ENCODE measurements around the gene UBQLN4.

The UBQLN4 gene

GRCh38 chr1:156053768-156054499, at the start of gene UBQLN4:
TSS of gene UBQLN4 (minus strand) at chr1:156053798. CDS start at chr1:156053701, 97 bp downstream.
- peaks cover 19 to 31% of the 10 kb centered on the region in 2 donors for H3K4me1 Mint-ChIP-seq
- ATAC-seq (replicated peaks) (peak; percentile 64 to 71), DNase-seq (peak; percentile 83)
- H3K9me3 Mint-ChIP-seq = no peaks in the 10 kb centered on the region
- no peaks in the 10 kb centered on the region for H3K27me3 Mint-ChIP-seq
- H3K27ac Mint-ChIP-seq = peak within 1 kb of the TSS; percentile 95
- peak within 1 kb of the TSS; percentile 96 to 99 for H3K4me3 Mint-ChIP-seq
- H3K36me3 Mint-ChIP-seq = peaks cover 23 to 25% of the 10 kb centered on the region in 2 donors

- H3K36me3 Mint-ChIP-seq = no peaks in the 10 kb centered on the region
- H3K27me3 Mint-ChIP-seq = peaks cover 0 to 6% of the 10 kb centered on the region in 2 donors
- H3K4me3 Mint-ChIP-seq = peak overlapping the region in 1 of 2 donors; percentile 11
- peak overlapping the region; percentile 98 for H3K27ac Mint-ChIP-seq
- H3K4me1 Mint-ChIP-seq = peaks cover 73 to 88% of the 10 kb centered on the region in 2 donors
- ATAC-seq (replicated peaks) = no peak
- no peaks in the 10 kb centered on the region for H3K9me3 Mint-ChIP-seq
- no peak for DNase-seq
Measured at GRCh38 chr1:156102633-156103511, 49.3 kb upstream of the UBQLN4 start.

DNA sequence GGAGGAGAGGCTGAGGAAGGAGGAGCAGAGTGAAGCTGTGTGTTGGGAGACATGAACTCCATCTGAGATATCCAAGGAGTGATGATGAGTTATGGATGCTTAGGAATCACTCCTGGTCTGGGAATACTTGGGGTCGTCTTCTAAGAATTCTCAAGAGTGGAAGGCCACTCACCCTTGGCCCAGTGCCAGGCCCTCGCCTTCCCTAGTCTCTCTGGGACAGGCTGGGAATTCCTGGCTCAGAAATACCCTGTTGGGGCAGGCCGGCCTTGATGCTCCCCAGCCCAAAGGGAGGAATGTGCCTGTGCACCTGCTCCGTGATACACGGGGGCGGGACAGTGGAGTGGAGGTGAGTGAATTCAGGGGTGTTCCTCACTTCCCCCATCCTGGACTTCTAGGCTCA, 48.3 kb upstream of the UBQLN4 start:
- peaks cover 0 to 6% of the 10 kb centered on the region in 2 donors for H3K27me3 Mint-ChIP-seq
- H3K36me3 Mint-ChIP-seq = no peaks in the 10 kb centered on the region
- H3K4me3 Mint-ChIP-seq = no peak overlapping the region
- peaks cover 76 to 88% of the 10 kb centered on the region in 2 donors for H3K4me1 Mint-ChIP-seq
- no peaks in the 10 kb centered on the region for H3K9me3 Mint-ChIP-seq
- DNase-seq (no peak), ATAC-seq (replicated peaks) (no peak)
- peak overlapping the region; percentile 95 for H3K27ac Mint-ChIP-seq

- no peak overlapping the region for H3K4me3 Mint-ChIP-seq
- DNase-seq (no peak), ATAC-seq (replicated peaks) (no peak)
- H3K27me3 Mint-ChIP-seq = peaks cover 0 to 6% of the 10 kb centered on the region in 2 donors
- H3K27ac Mint-ChIP-seq = peak overlapping the region; percentile 26
- H3K36me3 Mint-ChIP-seq = no peaks in the 10 kb centered on the region
- peaks cover 80 to 90% of the 10 kb centered on the region in 2 donors for H3K4me1 Mint-ChIP-seq
- no peaks in the 10 kb centered on the region for H3K9me3 Mint-ChIP-seq
Measured at GRCh38 chr1:156100205-156100995, 46.8 kb upstream of the UBQLN4 start.

DNA sequence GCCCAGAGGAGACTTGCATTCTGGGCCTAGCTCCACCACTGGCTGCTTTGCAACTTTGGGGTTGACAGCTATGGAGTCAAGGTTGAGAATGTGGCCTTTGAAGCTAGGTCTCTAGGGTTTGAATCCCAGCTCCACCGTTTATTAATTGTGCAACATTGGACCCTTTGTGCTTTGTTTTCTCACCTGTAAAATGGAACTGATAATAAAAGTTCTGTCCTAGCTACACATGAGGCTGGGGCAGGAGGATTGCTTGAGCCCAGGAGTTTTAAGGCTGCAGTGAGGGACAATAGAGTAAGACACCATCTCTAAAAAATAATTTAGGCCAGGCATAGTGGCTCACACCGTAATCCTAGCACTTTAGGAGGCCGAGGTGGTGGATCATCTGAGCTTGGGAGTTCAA, 45.7 kb upstream of the UBQLN4 start:
- ATAC-seq (replicated peaks) (no peak), DNase-seq (no peak)
- no peaks in the 10 kb centered on the region for H3K36me3 Mint-ChIP-seq
- H3K9me3 Mint-ChIP-seq = no peaks in the 10 kb centered on the region
- H3K27me3 Mint-ChIP-seq = peaks cover 0 to 6% of the 10 kb centered on the region in 2 donors
- no peak overlapping the region for H3K4me3 Mint-ChIP-seq
- peaks cover 69 to 80% of the 10 kb centered on the region in 2 donors for H3K4me1 Mint-ChIP-seq
- H3K27ac Mint-ChIP-seq = no peak overlapping the region

GRCh38 chr1:156098784-156099183, 45.2 kb upstream of the UBQLN4 start:
- Mint-ChIP-seq H3K4me1 (peaks cover 64 to 75% of the 10 kb centered on the region in 2 donors), H3K36me3 (no peaks in the 10 kb centered on the region), H3K27me3 (peaks cover 0 to 8% of the 10 kb centered on the region in 2 donors), H3K4me3 (no peak overlapping the region), H3K27ac (peak overlapping the region; percentile 99), H3K9me3 (no peaks in the 10 kb centered on the region)
- ATAC-seq (replicated peaks) (no peak), DNase-seq (no peak)

DNA sequence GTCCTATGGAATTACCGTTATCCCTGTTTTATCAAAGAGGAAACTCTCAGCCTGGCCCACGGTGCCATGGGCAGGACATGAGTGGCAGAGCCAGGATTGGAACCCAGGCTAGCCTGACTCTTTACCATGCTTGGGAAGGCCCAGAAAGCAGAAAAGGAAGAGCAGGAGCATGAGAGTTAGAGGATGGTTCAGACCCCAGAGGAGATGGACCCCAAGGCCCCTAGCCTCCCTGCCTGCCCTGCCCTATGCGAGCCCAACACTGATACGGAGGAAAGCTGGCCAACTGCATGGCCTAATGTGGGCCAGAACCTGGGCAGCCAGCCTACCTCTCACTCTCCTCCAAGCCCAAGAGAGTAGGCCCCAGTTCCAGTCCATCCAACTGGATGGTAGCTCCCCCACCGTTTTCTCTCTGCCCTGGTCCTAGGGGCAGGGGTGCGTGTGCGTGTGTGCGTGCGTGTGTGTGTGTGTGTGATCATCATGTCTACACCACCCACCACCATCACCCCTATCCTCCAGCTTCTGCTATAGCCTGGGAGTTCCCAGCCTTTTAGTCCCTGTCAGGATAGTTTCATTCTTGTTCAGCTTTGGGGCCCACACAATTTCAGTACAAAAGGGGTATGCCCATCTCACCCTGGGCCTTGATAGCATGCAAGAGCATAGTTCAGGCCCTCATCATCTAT, 44.0 kb upstream of the UBQLN4 start:
- peaks cover 0 to 11% of the 10 kb centered on the region in 2 donors for H3K27me3 Mint-ChIP-seq
- peaks cover 53 to 64% of the 10 kb centered on the region in 2 donors for H3K4me1 Mint-ChIP-seq
- ATAC-seq (replicated peaks) = peak; percentile 35 to 44
- no peaks in the 10 kb centered on the region for H3K9me3 Mint-ChIP-seq
- no peaks in the 10 kb centered on the region for H3K36me3 Mint-ChIP-seq
- H3K4me3 Mint-ChIP-seq = peak overlapping the region; percentile 47 to 64
- DNase-seq = peak; percentile 76
- peak overlapping the region; percentile 99 for H3K27ac Mint-ChIP-seq

DNA sequence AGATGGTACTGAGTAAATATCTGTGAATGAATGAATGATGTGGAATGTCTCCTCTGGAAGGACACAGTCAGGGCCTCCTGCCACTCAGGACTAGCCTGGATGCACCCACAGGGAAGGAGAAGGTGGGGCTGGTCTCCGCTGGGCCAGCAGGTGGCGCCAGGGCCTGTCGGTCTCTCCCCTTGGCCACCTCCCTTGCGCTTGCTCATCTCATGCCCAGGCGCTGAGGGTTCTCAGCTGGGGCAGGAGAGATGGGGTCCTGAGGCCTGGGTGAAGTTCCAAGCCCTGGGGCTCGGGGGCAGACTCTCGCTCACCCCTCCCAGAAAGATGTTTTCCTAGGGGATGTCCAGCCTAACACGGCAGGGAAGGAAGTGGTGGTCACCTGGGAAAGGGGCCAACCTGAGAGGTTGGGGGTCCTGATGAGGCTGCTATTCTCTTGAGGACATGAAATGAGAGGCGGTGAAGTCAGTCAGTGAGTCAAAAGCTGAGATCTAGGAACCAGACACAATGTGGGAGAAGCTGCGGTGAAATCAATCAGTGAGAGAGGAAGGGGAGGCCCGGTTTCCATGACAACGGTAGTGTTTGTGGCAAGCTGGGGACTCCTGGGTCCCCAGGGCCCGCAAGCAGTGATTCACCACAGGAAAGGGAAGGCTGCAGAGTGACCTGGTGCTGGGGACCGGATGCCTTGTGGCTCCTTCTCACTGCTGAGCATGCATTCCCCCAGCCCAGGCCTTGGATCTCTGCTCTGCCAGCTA, 43.2 kb upstream of the UBQLN4 start:
- Mint-ChIP-seq H3K4me3 (peak overlapping the region; percentile 47 to 64), H3K27me3 (peaks cover 0 to 11% of the 10 kb centered on the region in 2 donors), H3K27ac (peak overlapping the region; percentile 99), H3K36me3 (no peaks in the 10 kb centered on the region), H3K9me3 (no peaks in the 10 kb centered on the region), H3K4me1 (peaks cover 50 to 60% of the 10 kb centered on the region in 2 donors)
- DNase-seq (peak; percentile 94), ATAC-seq (replicated peaks) (peak; percentile 85 to 87)

- no peaks in the 10 kb centered on the region for H3K36me3 Mint-ChIP-seq
- H3K9me3 Mint-ChIP-seq = no peaks in the 10 kb centered on the region
- peaks cover 0 to 5% of the 10 kb centered on the region in 2 donors for H3K27me3 Mint-ChIP-seq
- H3K4me1 Mint-ChIP-seq = peaks cover 44 to 54% of the 10 kb centered on the region in 2 donors
- H3K27ac Mint-ChIP-seq = peak overlapping the region; percentile 99
- peak overlapping the region; percentile 15 to 39 for H3K4me3 Mint-ChIP-seq
- DNase-seq (no peak), ATAC-seq (replicated peaks) (no peak)
Measured at GRCh38 chr1:156095906-156096508, 42.4 kb upstream of the UBQLN4 start.

DNA sequence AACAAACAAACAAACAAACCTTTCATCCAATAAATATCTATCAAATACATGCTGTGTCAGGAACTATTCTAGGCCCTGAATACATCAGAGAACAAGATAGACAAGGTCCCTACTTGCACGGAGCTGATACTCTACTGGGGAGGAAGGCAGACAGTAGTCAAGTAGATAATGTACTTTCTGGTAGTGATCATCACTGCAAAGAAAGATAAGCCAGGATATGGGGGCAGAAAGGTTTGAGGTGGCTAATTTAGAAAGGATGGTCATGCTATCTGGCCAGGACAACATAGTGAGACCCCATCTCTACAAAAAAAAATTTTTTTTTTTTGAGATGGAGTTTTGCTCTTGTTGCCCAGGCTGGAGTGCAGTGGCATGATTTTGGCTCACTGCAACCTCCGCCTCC, 38.0 kb upstream of the UBQLN4 start:
- no peak overlapping the region for H3K4me3 Mint-ChIP-seq
- ATAC-seq (replicated peaks) (no peak), DNase-seq (no peak)
- peaks cover 23 to 32% of the 10 kb centered on the region in 2 donors for H3K4me1 Mint-ChIP-seq
- H3K9me3 Mint-ChIP-seq = no peaks in the 10 kb centered on the region
- no peaks in the 10 kb centered on the region for H3K36me3 Mint-ChIP-seq
- H3K27me3 Mint-ChIP-seq = peaks cover 28 to 30% of the 10 kb centered on the region in 2 donors
- no peak overlapping the region for H3K27ac Mint-ChIP-seq

DNA sequence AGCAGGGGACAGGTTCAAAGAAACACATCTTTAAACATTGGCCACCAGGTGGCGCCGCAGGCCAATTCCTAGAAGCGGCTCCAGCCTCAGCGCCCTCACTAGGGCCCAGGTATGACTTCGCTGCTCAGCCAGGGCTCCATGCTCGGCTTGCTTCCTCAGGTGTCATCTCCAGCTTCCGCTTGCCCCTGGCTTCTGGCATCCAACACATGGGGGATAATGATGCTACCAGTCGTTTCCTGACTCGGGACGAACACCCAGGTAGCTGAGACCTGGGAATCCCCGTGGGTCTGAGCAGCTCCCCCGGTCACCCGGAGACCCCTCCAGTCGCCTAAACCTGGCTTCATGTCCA, 37.2 kb upstream of the UBQLN4 start:
- Mint-ChIP-seq H3K27me3 (peaks cover 35 to 38% of the 10 kb centered on the region in 2 donors), H3K36me3 (no peaks in the 10 kb centered on the region)
- peak; percentile 72 for DNase-seq

GRCh38 chr1:156090138-156090839, 36.7 kb upstream of the UBQLN4 start:
- Mint-ChIP-seq H3K27ac (peak overlapping the region; percentile 22), H3K4me3 (no peak overlapping the region), H3K36me3 (no peaks in the 10 kb centered on the region), H3K27me3 (peaks cover 35 to 43% of the 10 kb centered on the region in 2 donors), H3K4me1 (peaks cover 12 to 19% of the 10 kb centered on the region in 2 donors), H3K9me3 (no peaks in the 10 kb centered on the region)
- DNase-seq (no peak), ATAC-seq (replicated peaks) (peak; percentile 35 to 42)

More for the DNA sequence above, 37.2 kb upstream of the UBQLN4 start:
- H3K27ac Mint-ChIP-seq = peak overlapping the region; percentile 34
- no peaks in the 10 kb centered on the region for H3K9me3 Mint-ChIP-seq
- H3K4me3 Mint-ChIP-seq = no peak overlapping the region
- H3K4me1 Mint-ChIP-seq = peaks cover 15 to 24% of the 10 kb centered on the region in 2 donors
- peak; percentile 98 to 99 for ATAC-seq (replicated peaks)
